Stromal cell of bone marrow (primary cell): ENCODE results near the gene FKBP2.

Experiments used
- DNase-seq: peaks from one replicate; pipeline ENCODE4 v3.0.0-alpha.2; 2012; ENCODE audit warnings: low read depth

FKBP2 gene

DNA sequence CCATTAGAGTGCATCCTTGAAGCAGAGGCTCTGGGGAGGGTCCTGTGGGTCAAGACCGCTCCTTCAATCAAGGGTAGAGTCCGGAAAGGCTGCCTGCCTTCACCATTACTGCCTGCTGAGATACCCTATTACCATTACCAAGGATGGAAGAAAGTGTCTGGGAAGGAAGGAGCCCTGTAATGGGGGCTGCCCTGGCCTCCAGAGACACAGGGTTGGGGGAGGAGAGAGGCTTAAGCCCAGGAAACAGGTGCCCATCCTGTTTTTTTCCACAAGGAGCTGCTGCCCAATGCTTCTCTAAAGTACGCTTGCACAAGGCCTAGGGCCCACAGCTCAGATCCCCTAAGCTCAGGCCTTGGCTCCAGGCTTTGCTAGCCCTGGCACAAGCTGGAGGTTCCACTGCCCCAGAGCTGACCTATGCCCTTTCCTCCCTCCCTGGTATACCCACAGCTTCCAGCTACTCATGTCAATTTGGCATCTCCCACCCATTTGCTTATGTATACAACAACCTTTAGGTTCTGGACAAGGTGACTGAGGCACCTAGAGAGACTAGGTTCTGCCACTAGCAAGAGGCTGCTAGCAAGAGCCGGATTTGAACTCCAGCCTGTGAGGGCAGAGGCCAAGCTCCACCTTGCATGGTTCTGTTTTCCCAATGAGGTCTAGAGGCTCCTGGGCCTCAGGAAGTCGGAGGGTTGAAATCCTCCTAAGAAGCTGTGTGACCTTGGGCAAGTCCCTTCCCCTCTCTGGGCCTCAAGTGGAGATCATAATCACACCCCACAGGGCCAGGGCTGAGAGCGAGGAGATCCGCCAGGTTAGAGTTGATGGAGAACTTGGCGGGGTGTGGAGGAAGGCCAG lies 8.9 kb downstream of the FKBP2 start:
- no peak for DNase-seq

DNA sequence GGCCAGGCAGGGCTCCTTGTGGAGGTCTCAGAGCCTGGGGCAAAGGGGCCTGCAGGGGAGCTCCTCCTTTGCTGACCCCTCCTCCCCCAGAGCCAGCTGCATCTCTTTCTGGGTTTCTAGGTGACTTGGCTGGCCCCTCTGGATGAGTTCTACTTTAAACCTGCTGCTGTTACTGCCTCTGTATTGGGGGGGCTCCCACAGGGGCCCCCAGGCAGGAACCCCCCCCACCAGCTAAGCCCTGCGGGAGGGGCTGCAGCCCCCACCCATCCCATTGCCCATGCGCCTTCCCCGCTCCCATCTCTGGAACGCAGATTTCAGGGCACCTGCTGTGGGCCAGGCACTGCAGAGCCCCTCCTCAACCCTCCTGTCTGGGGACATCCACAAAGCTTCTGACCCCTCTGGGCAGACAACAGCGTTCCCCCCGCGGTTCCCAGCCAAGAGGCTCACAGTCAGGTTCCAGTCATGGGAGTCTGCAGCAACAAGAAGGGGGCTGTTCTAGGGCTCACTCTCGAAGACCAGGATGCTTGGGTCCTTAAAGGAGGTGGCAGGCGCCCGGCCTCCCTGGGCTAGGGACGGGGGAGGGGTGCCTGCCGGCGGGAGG lies 9.6 kb downstream of the FKBP2 start:
- no peak for DNase-seq

DNA sequence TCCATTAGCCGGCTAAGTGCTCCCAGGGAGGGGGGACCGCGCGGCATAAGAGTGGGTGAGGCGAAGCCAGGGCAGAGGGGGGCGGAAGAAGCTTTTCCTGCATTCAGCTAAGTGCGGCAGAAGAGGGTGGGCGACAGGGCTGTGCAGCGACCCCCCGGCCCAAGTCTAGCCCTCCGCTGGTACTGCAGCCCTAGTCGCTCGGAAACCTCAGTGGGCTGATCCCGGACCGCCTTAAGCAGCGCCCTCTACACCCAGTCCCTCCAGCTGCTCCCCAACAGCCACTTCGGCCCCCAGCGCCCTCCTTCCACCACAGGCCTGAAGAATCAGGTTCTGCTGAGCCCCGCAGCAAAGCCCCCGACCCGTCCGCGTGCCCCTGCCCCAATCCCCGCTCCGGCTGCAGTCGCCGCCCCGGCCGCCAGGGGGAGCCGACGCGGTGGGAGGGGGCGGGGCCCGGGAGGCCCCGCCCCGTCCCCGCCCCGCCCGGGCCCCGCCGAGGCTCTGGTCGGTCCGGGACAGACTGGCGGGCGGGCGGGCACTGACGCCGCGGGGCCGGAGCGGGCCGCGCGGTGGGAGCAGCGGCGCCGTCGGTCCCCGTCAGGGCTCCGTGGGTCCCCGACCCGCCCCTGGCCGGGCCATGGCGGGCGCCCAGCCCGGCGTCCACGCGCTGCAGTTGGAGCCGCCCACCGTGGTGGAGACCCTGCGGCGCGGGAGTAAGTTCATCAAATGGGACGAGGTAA lies 10.3 kb downstream of the FKBP2 start, which contains the start of gene PLCB3:
Gene PLCB3, plus strand, starts transcription at position 515 of the 737 bp plus-strand sequence. Its CDS starts 120 bp downstream, at position 635.
- no peak for DNase-seq

DNA sequence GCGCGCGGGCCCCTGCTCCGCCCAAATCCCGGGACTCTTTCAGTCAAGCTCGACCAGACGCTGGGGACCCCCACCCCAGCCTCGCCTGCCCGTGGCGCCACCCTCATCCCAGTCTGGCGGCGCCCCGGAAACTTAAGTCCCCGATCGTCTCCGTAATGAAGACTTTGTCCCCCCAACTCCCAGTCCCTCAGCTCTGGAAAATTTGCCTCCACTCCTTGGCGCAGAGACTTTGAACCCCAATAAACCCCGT lies 10.8 kb downstream of the FKBP2 start:
- no peak for DNase-seq

DNA sequence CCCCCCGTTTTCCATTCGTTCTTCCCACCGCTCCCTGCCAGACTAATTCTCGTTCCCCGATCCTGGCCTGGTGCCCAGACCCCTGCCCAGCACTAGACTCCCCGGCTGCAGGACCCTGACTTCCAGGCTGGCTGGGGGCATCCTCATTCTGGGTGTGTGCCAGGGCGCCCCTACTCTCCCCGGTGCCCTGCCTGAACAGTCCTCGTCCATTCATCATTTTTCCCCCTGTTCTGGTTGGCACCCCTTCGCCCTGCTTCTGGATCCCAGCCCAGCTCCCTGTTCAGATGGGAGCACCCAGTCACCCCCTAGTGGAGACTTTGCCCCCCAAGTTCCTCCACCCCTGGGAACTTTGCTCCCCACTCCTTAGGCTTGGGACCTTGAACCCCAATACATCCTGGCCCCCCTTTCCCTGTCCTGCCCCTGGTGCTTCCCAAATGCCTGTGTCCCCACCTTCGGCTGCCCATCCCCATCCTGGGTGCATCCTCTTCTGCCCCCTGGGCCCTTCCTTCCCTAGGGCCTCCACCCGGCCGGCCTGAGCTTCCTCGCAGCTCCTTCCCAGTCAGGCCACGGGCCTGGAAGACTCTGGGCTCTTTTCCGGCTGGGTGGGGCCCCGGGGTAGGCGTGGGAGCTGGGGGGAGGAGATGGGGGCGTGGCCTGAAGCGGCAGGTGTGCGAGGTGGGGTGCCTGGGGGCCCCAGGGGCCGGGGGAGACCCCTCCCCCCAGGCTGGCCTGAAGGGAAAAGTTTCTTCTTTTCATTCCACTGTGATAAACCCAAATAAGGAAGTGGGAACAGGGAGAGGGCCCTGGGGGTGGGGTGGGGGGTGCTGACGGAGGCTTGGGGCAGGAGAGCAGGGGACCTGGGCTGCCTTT lies 11.3 kb downstream of the FKBP2 start:
- DNase-seq: no peak

DNA sequence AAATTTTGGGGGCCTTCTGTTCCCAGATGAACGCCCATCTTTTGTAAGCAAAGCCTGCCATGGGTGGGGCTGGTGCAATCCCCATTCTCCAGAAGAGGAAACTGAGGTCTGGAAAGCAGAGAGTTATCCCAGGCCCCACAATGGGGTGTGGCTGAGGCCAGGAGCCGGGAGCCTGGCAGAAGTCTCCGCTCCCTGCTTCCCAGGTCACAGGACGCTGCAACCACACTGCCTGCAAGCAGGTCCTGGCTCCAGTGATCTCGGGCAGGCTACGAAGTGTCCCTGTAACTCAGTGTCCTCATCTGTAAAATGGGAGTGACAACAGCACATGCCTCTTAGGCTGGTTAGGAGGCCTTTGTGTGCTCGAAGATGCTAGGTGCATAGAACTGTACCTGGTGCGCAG lies 12.1 kb downstream of the FKBP2 start:
- DNase-seq: no peak

DNA sequence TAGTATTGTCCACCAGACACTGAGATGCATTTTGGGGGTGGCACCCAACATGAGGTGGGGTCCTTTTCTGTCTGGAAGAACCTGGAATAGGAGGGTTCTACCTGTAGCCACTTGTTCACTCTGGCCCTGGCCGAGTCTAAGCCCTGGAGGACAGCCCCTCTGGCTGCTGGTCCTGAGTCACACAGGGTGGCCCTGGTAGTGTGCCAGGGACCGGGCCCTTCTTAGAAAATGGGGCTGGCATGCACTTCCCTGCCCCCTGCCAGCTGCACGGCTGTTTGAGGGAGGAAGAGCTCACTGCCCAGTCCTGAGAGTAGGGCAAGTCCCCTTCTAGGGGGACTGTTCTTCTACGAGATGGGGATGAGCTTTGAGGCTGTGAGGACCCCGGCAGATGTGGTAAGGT lies 12.6 kb downstream of the FKBP2 start:
- no peak for DNase-seq

DNA sequence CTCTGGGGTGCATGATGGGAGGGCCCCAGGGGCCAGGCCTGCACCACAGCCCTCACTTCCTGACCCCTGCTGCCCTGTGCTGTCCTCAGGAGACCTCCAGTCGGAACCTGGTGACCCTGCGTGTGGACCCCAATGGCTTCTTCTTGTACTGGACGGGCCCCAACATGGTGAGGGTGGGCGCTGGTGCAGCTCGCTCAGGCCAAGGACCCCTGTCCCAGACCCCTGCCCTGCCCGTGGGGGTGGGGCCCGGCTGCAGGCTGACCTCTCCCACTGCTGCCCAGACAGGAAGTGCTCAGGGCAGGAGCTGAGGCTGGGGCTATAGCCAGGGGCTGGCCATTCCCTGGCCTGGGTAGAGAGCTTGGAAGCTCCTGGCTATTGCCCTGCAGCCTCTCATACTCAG lies 13.4 kb downstream of the FKBP2 start:
- no peak for DNase-seq

DNA sequence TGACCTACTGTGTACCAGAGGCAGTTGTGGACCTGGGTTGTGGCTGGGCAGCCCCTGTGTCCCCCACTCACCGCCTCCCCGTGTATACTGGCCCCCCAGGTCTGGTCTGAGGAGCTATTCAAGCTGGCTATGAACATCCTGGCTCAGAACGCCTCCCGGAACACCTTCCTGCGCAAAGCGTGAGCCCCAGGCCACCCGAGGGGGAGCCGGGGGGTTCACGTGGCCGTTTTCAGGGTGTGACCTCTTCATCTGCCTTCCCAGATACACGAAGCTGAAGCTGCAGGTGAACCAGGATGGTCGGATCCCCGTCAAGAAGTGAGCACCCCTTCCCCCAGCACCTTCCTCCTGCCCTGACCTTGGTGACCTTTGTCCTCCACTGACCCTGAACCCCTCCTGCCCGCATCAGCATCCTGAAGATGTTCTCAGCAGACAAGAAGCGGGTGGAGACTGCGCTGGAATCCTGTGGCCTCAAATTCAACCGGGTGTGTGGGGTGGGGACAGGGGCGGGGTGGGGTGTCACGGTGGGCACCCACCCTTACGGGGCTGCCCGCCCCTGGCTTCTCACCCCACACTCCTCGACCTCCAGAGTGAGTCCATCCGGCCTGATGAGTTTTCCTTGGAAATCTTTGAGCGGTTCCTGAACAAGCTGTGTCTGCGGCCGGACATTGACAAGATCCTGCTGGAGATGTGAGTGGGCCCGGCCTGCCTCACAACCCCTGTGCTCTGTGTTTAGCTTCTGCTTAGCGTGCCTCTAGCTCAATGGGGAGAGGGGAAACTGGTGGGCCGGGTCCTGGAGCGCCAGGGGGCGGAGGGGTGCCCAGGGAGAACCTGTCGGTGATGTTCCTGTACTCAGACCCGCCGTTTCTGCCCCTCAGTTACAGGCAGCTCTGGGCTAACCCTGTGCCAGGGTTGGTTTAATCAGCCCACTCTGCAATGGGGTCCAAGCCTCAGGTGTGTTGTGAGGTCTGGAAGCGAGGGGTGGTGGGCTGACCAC lies 14.5 kb downstream of the FKBP2 start:
- DNase-seq: no peak

DNA sequence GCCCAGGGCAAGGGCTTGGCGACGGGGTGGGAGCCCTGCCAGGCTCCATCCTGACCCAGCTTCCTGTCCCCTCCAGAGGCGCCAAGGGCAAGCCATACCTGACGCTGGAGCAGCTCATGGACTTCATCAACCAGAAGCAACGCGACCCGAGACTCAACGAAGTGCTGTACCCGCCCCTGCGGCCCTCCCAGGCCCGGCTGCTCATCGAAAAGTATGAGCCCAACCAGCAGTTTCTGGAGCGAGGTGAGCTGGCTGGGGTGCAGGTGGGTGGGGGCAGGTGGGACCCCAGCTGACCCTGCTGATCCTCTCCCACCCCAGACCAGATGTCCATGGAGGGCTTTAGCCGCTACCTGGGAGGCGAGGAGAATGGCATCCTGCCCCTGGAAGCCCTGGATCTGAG lies 15.4 kb downstream of the FKBP2 start:
- no peak for DNase-seq

DNA sequence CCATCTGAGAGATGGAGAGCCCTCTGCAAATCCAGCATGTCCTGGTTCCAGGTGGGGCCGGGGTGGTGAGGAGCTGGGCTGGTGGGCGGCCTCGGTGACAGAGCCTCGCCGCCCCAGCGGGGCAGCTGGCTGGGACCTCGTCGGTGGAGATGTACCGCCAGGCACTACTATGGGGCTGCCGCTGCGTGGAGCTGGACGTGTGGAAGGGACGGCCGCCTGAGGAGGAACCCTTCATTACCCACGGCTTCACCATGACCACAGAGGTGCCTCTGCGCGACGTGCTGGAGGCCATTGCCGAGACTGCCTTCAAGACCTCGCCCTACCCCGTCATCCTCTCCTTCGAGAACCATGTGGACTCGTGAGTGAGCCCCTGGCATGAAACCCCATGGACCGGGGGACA lies 17.5 kb downstream of the FKBP2 start:
- no peak for DNase-seq

DNA sequence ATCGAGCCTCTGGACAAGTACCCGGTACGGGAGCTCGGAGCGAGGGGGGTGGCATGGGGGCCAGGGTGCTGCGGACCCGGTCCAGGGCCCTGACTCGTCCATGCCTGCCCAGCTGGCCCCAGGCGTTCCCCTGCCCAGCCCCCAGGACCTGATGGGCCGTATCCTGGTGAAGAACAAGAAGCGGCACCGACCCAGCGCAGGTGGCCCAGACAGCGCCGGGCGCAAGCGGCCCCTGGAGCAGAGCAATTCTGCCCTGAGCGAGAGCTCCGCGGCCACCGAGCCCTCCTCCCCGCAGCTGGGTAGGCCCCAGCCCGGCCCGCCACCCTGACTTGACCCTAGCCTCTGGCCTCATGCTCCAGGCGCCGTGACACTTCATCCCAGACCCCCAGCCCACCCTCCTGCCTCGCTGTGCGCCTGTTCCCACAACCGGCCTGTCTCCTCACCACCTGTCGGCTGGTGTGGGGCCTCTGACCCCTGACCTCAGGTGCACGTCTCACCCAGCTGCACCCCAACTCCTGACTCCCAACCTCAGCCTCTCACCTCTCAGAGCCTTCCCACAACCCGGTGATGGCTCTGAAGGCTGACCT lies 18.1 kb downstream of the FKBP2 start:
- no peak for DNase-seq

DNA sequence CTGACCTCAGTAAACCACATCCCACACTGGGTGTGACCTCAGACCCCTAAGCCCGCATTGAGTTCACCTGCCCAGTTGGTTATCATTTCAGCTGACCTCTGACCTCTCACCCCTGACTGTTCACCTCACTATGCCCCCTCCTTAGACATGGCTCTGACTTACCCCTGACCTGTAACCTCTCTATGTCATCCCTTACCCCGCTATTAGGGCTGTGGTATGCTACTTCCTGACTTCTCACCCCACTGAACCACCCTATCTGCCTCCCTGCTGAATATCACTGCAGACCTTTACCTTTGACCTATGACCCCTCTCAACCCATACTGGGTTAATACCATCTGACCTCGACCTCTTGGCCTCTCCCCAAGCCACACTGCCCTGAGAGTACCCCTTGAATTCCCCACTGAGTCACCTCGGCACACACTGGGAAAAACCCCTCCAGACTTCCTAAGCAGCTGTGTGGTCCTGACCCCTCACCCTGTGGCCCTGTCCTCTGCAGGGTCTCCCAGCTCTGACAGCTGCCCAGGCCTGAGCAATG lies 18.7 kb downstream of the FKBP2 start:
- DNase-seq: no peak

DNA sequence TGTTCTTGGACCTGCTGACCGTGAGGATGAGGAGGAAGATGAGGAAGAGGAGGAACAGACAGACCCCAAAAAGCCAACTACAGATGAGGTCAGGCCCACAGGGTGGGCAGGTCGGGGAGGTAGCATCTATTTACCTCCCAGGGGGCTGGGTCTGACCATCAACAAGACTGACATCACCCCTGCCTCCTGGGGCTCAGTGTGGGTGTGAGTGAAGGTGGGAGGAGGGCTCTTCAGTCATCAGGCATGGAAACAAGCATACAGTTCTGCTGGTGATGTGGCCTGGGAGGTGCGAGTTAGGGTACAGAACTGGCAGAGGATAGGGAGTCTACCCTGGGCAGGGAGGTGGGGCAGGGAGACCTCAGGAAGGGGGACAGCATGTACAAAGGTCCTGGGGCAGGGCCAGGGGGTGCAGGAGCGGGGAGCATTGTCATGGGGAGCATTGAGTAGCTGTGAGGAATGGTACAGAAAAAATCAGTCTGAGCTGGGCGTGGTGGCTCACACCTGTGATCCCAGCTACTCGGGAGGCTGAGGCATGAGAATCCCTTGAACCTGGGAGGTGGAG lies 19.3 kb downstream of the FKBP2 start:
- DNase-seq: no peak

DNA sequence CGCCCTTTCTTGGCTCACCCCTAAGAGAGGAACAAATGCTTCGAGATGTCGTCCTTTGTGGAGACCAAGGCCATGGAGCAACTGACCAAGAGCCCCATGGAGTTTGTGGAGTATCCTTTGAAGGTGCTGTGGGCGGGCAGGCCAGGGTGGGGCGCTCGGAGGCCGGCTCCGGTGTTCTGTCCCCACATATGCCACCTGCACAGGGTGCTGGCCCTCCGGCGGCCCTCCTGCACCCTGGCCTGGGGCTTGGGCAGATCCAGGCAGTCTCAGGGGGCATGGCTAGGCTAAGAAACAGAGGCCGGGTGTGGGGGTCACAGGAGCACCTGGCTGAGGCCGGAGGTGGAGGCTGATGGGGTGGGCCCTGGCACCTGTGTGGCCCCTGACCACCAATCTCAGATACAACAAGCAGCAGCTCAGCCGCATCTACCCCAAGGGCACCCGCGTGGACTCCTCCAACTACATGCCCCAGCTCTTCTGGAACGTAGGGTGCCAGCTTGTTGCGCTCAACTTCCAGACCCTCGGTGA lies 20.7 kb downstream of the FKBP2 start:
- DNase-seq: no peak

DNA sequence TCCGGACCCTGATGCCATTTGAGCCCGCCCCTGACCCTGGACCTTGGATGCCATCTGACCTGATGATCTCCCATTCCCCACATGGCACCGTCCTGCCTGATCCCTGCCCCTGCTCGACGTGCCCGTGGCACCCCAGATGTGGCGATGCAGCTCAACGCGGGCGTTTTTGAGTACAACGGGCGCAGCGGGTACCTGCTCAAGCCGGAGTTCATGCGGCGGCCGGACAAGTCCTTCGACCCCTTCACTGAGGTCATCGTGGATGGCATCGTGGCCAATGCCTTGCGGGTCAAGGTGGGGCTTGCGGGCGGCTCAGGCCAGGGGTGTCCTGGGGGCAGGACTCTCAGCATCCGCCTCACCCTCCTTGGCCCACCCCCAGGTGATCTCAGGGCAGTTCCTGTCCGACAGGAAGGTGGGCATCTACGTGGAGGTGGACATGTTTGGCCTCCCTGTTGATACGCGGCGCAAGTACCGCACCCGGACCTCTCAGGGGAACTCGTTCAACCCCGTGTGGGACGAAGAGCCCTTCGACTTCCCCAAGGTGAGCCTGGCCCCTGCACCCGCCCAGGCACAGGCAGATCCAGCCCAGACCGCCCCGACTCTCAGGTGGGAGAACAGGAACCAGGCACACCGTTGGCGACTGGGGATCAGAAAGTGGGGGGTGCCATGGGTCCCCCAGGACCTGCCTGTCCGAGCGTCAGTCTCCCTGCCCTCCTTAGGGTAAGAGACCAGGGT lies 21.5 kb downstream of the FKBP2 start:
- DNase-seq: no peak

DNA sequence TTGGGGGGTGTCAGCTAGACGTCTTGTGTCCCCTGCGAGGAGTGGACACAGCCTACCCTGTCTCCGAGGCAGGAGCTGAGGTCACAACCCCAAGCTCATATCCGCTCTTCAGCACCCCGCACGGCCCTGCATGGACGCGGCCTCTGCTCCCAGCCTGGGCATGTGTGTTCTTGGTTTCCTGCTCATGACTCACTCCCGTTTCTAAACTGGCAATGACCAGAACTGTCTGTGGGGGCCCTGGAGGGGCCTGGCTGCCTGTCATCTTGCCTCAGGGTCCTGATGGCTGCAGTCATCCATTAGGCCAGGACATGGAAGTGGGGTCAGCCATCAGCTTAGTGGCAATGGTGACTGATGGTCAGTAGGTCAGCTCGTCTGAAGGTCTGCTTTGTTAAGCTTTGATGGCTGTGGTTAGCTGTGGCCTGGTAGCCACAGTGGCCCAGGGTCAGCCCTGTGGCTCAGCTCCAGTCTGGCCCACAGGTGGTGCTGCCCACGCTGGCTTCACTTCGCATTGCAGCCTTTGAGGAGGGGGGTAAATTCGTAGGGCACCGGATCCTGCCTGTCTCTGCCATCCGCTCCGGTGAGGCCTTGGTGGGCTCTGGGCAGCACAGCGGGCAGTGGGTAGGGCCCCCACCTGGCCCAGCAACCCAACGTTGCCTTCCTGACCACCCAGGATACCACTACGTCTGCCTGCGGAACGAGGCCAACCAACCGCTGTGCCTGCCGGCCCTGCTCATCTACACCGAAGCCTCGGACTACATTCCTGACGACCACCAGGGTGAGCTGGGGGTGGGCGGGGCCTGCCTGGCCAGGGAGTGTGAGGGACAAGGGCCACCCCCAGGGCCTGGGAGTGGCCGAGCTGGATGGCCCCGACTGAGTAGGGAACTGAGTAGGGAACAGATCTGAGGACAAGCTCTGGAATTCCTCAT lies 22.4 kb downstream of the FKBP2 start:
- no peak for DNase-seq

DNA sequence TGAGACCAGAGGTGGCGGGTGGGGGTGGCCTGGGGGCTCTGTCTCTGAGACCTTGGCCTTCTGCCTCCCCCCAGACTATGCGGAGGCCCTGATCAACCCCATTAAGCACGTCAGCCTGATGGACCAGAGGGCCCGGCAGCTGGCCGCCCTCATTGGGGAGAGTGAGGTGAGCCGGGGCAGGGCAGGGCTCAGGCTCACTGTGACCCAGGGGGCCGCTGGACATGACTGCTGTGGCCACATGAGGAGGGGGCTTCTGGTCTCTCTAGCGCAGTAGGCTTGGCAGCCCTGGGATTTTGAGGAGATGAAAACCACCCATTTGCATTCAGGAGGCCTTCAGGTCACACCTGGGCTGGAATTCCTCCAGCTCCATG lies 23.0 kb downstream of the FKBP2 start:
- DNase-seq: no peak
